ENCODE data around the gene HPSE2.

DNA sequence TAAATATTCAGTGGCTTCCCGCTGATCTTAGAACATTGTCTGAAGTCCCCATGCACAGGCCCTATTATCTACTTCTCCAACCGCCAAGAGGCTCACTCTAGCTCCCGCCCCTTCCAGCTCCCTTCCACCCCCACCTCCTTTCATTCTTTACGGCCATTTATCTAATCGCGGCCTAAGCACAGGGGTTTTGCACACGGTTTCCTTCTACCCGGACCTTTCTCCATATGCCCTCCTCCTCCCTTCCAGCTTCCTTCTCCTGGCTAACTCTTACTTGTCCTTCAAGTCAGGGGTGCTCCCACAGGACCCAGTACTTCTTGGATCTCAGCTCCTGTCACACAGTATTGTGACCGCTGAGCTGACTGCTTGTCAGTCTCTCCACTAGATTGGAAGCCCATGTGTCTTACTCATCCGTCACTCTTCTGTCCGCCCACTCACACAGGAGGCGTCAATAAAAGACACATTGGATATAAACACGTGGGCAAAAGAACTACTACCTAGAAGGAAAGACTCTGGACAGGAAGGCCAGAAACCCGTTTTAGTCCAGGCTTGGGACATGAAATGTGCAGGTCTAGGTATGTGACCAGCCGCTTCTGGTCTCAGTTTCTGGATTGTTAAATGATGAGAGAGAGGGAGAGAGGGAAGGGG, 768.7 kb downstream of the HPSE2 start:
- TF ChIP-seq, protein P1, sequence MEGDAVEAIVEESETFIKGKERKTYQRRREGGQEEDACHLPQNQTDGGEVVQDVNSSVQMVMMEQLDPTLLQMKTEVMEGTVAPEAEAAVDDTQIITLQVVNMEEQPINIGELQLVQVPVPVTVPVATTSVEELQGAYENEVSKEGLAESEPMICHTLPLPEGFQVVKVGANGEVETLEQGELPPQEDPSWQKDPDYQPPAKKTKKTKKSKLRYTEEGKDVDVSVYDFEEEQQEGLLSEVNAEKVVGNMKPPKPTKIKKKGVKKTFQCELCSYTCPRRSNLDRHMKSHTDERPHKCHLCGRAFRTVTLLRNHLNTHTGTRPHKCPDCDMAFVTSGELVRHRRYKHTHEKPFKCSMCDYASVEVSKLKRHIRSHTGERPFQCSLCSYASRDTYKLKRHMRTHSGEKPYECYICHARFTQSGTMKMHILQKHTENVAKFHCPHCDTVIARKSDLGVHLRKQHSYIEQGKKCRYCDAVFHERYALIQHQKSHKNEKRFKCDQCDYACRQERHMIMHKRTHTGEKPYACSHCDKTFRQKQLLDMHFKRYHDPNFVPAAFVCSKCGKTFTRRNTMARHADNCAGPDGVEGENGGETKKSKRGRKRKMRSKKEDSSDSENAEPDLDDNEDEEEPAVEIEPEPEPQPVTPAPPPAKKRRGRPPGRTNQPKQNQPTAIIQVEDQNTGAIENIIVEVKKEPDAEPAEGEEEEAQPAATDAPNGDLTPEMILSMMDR (conservative IDR thresholded peaks at IDR 0.05): no peak
- no peak for TF ChIP-seq EZH2 (IDR thresholded peaks at IDR 0.05; ENCODE audit: low read depth)

All from PC-9 (cell line).